ENCODE data around the gene PDXK.

Gene PDXK

GRCh38 chr21:43781846-43782245, 62.9 kb downstream of the PDXK start:
- Histone ChIP-seq H3K9me3 (no peaks in the 10 kb centered on the region), H3K36me3 (no peaks in the 10 kb centered on the region), H3K27me3 (no peaks in the 10 kb centered on the region), H3K4me3 (ENCODE audit: low read depth, low read length) (no peak overlapping the region), H3K4me1 (no peaks in the 10 kb centered on the region)
- no peak for DNase-seq
- no peak for TF ChIP-seq CTCF (IDR thresholded peaks at IDR 0.05; ENCODE audit: low read depth, low read length)

GRCh38 chr21:43782431-43783097, 63.6 kb downstream of the PDXK start:
- no peaks in the 10 kb centered on the region for H3K4me1 ChIP-seq

GRCh38 chr21:43783098-43783700, 64.3 kb downstream of the PDXK start:
- DNase-seq = no peak
- Histone ChIP-seq H3K9me3 (no peaks in the 10 kb centered on the region), H3K36me3 (no peaks in the 10 kb centered on the region), H3K27me3 (no peaks in the 10 kb centered on the region), H3K4me1 (no peaks in the 10 kb centered on the region), H3K4me3 (ENCODE audit: low read depth, low read length) (no peak overlapping the region)
- no peak for TF ChIP-seq CTCF (IDR thresholded peaks at IDR 0.05; ENCODE audit: low read depth, low read length)

More at GRCh38 chr21:43782431-43783097, 63.6 kb downstream of the PDXK start:
- no peak for DNase-seq
- H3K4me3 ChIP-seq (ENCODE audit: low read depth, low read length) = no peak overlapping the region
- no peaks in the 10 kb centered on the region for H3K9me3 ChIP-seq
- no peak for TF ChIP-seq CTCF (IDR thresholded peaks at IDR 0.05; ENCODE audit: low read depth, low read length)
- H3K27me3 ChIP-seq = no peaks in the 10 kb centered on the region
- no peaks in the 10 kb centered on the region for H3K36me3 ChIP-seq

- Histone ChIP-seq H3K9me3 (no peaks in the 10 kb centered on the region), H3K4me1 (no peaks in the 10 kb centered on the region), H3K4me3 (ENCODE audit: low read depth, low read length) (no peak overlapping the region), H3K27me3 (no peaks in the 10 kb centered on the region), H3K36me3 (no peaks in the 10 kb centered on the region)
- no peak for TF ChIP-seq CTCF (IDR thresholded peaks at IDR 0.05; ENCODE audit: low read depth, low read length)
- DNase-seq = no peak
Observed at GRCh38 chr21:43785134-43785533, 66.2 kb downstream of the PDXK start.

- no peak overlapping the region for H3K4me3 ChIP-seq (ENCODE audit: low read depth, low read length)
- no peaks in the 10 kb centered on the region for H3K9me3 ChIP-seq
- H3K27me3 ChIP-seq = no peaks in the 10 kb centered on the region
- no peak for DNase-seq
- TF ChIP-seq CTCF (IDR thresholded peaks at IDR 0.05; ENCODE audit: low read depth, low read length) = no peak
- peaks cover 8% of the 10 kb centered on the region for H3K36me3 ChIP-seq
- H3K4me1 ChIP-seq = no peaks in the 10 kb centered on the region
Observed at GRCh38 chr21:43786300-43786806, 67.4 kb downstream of the PDXK start.

GRCh38 chr21:43786807-43787440, 68.0 kb downstream of the PDXK start:
- H3K9me3 ChIP-seq = no peaks in the 10 kb centered on the region
- H3K4me1 ChIP-seq = no peaks in the 10 kb centered on the region
- H3K27me3 ChIP-seq = no peaks in the 10 kb centered on the region
- TF ChIP-seq CTCF (IDR thresholded peaks at IDR 0.05; ENCODE audit: low read depth, low read length) = no peak
- H3K4me3 ChIP-seq (ENCODE audit: low read depth, low read length) = no peak overlapping the region
- H3K36me3 ChIP-seq = peaks cover 14% of the 10 kb centered on the region
- DNase-seq = no peak

Data from BE2C (cell line).